Left lung (tissue), 10 donors: ENCODE data around the gene PAM16. TPM values are rescaled to one million over a fixed set of nuclear protein-coding genes. Genes with fewer than 3 reads are reported as not detected.

Source experiments
- ATAC-seq: fragments of 200-7000 bp; cut with Tn5 transposase; one replicate; pipeline ENCODE4 v1.9.1; 2020; ENCODE audit warnings: moderate library complexity
- DNase-seq, 4 donors: peaks; one replicate each; pipeline ENCODE4 v3.0.0-alpha.2; 2013 to 2020
- H3K27ac ChIP-seq, 2 donors: fragments of 200-600 bp; sonication (generic) in 1 of 2; one replicate each; pipeline versions ENCODE4 v1.5.0 to v1.8.0; 2020 to 2021
- H3K27me3 ChIP-seq, 2 donors: fragments of 200-600 bp; sonication (generic) in 1 of 2; one replicate each; pipeline versions ENCODE4 v1.5.0 to v1.8.0; 2020 to 2021
- H3K36me3 ChIP-seq, 2 donors: fragments of 200-600 bp; sonication (generic) in 1 of 2; one replicate each; pipeline versions ENCODE4 v1.5.0 to v1.8.0; 2020 to 2021
- H3K4me1 ChIP-seq, 2 donors: fragments of 200-600 bp; one replicate each; pipeline ENCODE4 v1.8.0; 2021
- H3K4me3 ChIP-seq, 2 donors: fragments of 200-600 bp; sonication (generic) in 1 of 2; one replicate each; pipeline versions ENCODE4 v1.5.0 to v1.8.0; 2020 to 2021; ENCODE audit warnings: mild to moderate bottlenecking in 1 of 2
- H3K9me3 ChIP-seq, 2 donors: fragments of 200-600 bp; sonication (generic) in 1 of 2; one replicate each; pipeline versions ENCODE4 v1.5.0 to v1.8.0; 2020 to 2021
- intact Hi-C, 2 donors: fragments of 100-400 bp; cut with DNase I; formaldehyde crosslinking; loops; one replicate each; pipeline versions ENCODE4 v1.11.2 to v1.14.2; 2022
- polyA plus RNA-seq, 6 donors: library from polyadenylated mRNA; unstranded; fragments of 120-200 nt; gene quantifications; one replicate each; pipeline ENCODE4 v1.2.1, GENCODE V29; 2013; ENCODE audit not compliant: insufficient read length in 6 of 6
- total RNA-seq, 2 donors: library from RNA; stranded (reverse); fragmentation: NEBNext Ultra II Directional; extraction: Animal tissue kit (Norgen Biotek cat#: 25700); gene quantifications; one replicate each; pipeline ENCODE4 v1.2.1, GENCODE V29; 2021
- TF ChIP-seq, protein P1 (sequence below), 2 donors: fragments of 200-600 bp; sonication (generic) in 1 of 2; IDR thresholded peaks; one replicate each; pipeline versions ENCODE4 v1.5.0 to v1.8.0; 2021; ENCODE audit warnings: antibody characterized with exemption in 2 of 2
- donor health status: DM: no; HTN: yes; CAD: no.
- donor health status: DM: no; HTN: no; CAD: no.

PAM16 gene
- total and polyA plus RNA-seq, 8 donors, result 19.1 to 44.6 (median 29.8) TPM

DNA sequence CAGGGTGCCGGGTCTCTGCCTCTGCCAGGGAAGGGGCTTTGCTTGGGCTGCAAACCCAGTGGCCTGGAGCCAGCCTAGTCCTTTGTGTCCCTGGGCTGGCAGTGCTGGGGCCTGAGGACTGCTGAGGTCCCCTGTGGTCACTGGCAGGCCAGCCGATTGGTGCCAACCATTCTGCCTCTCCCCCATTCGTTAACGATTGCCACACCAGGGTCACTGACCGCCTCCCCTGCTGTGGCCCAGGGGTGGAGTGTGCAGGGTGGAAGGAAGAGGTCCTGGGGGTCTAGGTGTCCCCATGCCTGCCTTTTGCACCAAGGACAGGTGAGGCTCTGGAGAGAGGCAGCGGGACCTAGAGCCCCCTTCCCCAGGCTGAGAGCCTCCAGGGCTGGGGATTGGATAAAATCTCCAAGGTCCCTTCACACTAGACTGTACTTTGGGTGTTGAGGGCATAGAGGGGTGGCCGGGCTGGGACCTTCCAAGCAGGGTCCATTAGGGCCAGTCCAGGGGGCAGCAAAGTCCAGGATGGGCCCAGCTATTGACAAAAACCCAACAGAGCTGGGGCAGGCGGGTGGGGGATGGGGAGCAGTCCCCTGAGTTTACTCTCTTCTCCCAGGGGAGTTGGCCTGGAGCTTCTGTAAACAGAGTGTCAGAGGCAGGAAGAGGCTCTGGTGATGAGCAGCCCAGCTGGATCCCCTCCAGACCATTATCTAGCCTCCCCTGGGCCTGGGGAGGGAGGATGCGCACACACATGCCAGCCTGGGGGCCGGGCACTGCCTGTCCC, 21.6 kb upstream of the PAM16 start:
- ATAC-seq (no peak), DNase-seq (no peak)
- Histone ChIP-seq H3K27me3 (no peaks in the 10 kb centered on the region), H3K9me3 (no peaks in the 10 kb centered on the region), H3K4me1 (peaks cover 58 to 90% of the 10 kb centered on the region in 2 donors), H3K36me3 (peaks cover 0 to 14% of the 10 kb centered on the region in 2 donors), H3K27ac (peak overlapping the region; percentile 73 to 90), H3K4me3 (peak overlapping the region; percentile 50 to 60)
- TF ChIP-seq, protein P1, sequence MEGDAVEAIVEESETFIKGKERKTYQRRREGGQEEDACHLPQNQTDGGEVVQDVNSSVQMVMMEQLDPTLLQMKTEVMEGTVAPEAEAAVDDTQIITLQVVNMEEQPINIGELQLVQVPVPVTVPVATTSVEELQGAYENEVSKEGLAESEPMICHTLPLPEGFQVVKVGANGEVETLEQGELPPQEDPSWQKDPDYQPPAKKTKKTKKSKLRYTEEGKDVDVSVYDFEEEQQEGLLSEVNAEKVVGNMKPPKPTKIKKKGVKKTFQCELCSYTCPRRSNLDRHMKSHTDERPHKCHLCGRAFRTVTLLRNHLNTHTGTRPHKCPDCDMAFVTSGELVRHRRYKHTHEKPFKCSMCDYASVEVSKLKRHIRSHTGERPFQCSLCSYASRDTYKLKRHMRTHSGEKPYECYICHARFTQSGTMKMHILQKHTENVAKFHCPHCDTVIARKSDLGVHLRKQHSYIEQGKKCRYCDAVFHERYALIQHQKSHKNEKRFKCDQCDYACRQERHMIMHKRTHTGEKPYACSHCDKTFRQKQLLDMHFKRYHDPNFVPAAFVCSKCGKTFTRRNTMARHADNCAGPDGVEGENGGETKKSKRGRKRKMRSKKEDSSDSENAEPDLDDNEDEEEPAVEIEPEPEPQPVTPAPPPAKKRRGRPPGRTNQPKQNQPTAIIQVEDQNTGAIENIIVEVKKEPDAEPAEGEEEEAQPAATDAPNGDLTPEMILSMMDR (IDR thresholded peaks at IDR 0.05), result no peak
- intact Hi-C loops, result no loop called here

DNA sequence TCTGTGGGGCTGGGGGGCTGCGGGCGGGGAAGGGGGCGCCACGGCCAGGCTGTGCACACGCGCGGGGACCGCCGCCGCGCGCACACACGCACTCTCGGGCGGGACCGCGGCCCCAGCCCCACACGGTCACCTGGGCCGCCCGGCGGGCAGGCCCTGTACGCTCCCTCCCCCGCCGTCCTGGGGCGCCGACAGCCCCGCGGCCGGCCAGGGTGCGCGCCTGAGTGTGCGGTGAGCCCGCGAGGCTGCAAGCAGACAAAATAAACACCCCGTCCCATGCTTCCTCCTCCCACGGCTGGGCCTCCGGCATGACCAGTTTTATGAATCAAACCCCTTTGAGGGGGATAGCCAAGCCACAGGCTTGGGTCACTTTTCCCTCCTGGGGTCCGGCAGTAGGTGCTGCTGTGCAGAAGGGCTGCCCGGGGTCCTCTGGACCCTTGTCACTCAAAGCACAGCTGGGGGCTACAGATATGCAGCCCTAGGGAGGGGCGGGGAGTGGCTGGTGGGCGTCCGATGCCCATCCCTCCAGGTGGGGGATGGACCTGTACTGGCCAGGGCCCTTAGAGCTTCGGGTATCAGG, 21.0 kb upstream of the PAM16 start:
- H3K4me3 ChIP-seq, result peak overlapping the region; percentile 50 to 60
- H3K27me3 ChIP-seq, result no peaks in the 10 kb centered on the region
- H3K9me3 ChIP-seq, result no peaks in the 10 kb centered on the region
- peaks cover 58 to 83% of the 10 kb centered on the region in 2 donors for H3K4me1 ChIP-seq
- H3K36me3 ChIP-seq, result peaks cover 0 to 15% of the 10 kb centered on the region in 2 donors
- peak overlapping the region; percentile 53 to 90 for H3K27ac ChIP-seq
- ATAC-seq, result peak; percentile 1
- DNase-seq, result no peak
- intact Hi-C loops, result no loop called here
- TF ChIP-seq, protein P1 (IDR thresholded peaks at IDR 0.05), result no peak

- ATAC-seq (peak; percentile 72), DNase-seq (peak; percentile 70 to 93 (median 84))
- Histone ChIP-seq H3K4me1 (peaks cover 53 to 77% of the 10 kb centered on the region in 2 donors), H3K27me3 (no peaks in the 10 kb centered on the region), H3K4me3 (peak within 1 kb of the TSS; percentile 50 to 60), H3K36me3 (peaks cover 0 to 20% of the 10 kb centered on the region in 2 donors), H3K27ac (peak within 1 kb of the TSS; percentile 53 to 90), H3K9me3 (no peaks in the 10 kb centered on the region)
- TF ChIP-seq, protein P1 (IDR thresholded peaks at IDR 0.05), result no peak
- intact Hi-C loops, result no loop called here
These were observed 20.4 kb upstream of the PAM16 start, which contains the start of gene VASN for GRCh38 chr16:4371357-4372000. Gene VASN, plus strand, starts transcription at chr16:4371848. Its CDS starts 9,030 bp downstream, at chr16:4380878.

GRCh38 chr16:4370570-4371356, 19.6 kb upstream of the PAM16 start:
- H3K4me3 ChIP-seq, result no peak overlapping the region
- peak overlapping the region; percentile 53 to 90 for H3K27ac ChIP-seq
- DNase-seq (peak in 3 of 4 donors; percentile 70 to 87 (median 74)), ATAC-seq (peak; percentile 2)
- intact Hi-C loops, result no loop called here
- H3K9me3 ChIP-seq, result no peaks in the 10 kb centered on the region
- TF ChIP-seq, protein P1 (IDR thresholded peaks at IDR 0.05), result no peak
- peaks cover 0 to 22% of the 10 kb centered on the region in 2 donors for H3K36me3 ChIP-seq
- peaks cover 46 to 70% of the 10 kb centered on the region in 2 donors for H3K4me1 ChIP-seq
- H3K27me3 ChIP-seq, result no peaks in the 10 kb centered on the region
